Activated T-cell treated with anti-CD3 and anti-CD28 coated beads for 1 hour (primary cell): ENCODE results near the gene LARP4B.

ENCODE experiments used
- DNase-seq: peaks from one replicate; pipeline ENCODE4 v3.0.0-alpha.2; 2020; ENCODE audit warnings: low read depth

The LARP4B gene

DNA sequence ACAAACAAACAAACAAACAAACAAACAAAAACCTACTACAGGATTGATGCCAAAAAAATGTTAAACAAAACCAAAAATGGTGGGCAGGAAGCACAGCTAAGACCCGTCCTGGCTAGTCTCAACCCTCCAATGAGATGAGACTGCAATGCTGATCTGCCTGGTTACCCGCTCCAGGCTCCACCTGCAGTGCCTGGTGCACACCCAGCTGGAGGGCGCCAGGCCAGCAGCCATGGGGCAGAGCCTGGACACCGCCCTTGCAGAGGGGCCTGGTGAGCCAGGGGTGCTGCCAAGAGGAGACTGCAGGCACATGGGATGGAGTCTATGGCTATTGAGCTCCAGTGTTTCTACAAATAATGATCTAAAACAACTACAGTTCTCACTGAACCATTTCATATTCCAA lies 107.0 kb downstream of the LARP4B start:
- no peak for DNase-seq

DNA sequence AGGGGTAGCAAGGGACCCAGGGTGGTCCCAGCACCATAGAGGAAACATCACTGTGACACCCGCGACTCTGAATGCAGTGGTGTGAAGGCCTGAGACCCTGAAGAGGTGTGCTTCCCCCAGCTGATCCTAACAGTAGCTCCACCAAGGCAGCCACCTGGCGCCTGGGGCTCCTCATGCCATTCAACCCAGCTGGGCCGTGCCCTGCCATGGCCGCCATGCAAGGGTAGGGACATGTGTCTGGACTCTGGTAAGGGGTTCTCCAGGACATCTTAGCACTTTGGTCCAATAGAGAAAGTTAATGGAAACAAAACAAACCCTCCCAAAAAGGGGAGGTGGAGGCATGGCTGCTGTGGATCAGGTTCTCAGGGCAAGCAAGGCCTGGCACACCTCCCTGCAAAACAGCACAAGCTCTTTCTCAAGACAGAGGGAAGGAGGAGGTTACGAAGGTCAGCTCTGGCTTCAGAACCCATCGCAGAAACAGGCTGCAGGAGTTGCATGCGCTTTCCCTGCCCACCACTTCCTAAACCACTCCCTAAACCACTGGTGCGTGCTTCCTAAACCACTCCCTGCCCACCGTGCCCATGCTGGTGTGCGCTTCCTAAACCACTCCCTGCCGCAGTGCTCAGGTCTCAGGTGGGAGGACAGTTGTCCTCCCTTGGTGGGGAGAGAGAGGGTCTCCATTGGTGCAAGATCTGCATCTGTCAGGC lies 108.7 kb downstream of the LARP4B start:
- DNase-seq = no peak

DNA sequence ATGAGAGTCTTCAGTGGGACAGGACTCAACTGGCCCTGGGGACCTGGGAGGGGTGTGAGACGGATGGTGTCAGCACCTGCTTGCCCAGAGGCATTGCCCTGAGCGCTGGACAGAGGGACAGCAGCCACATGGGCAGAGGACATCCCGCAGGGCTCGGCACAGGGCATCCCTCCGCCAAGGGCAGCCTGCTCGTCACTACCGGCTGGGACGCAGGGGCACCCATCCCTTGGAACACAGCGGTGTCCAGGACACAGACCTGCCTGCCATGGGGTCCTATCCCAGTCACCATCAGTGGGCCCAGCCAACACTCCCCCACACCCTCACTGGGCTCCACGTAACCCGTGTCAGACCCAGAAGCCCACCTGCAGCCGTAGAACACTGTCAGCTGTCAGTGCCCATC lies 109.3 kb downstream of the LARP4B start:
- no peak for DNase-seq

DNA sequence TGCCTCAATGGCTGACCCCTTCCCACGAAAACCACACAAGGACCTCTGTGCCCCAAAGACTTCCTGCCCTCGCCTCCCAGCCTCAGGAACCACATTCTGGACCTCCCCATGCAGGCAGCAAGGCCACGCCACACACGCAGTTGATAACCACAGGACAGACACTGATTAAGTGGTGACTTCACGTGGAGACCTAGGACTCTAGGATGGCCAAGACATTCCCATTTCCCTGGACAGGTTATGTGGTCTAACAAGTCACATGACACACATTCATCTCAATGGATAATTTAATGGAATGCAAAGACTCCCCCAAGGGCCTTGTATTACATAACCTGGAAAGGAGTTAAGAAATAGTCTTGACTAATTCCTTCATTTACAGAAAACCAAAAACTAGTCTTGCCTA lies 110.2 kb downstream of the LARP4B start:
- no peak for DNase-seq

DNA sequence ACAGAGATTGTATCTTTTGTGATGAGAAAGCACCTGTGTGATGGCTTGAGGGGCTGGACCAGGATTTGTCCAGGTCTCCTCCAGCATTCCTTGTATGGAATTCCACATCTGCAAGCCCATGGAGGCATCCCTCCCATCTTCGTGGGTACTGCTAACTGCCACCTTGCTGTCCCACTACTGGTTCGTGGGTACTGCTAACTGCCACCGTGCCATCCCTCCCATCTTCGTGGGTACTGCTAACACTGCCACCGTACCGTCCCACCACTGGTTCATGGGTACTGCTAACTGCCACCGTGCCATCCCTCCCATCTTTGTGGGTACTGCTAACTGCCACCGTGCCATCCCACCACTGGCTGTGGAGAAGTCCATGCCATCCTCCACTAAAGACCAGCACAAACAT lies 111.7 kb downstream of the LARP4B start:
- DNase-seq = no peak

DNA sequence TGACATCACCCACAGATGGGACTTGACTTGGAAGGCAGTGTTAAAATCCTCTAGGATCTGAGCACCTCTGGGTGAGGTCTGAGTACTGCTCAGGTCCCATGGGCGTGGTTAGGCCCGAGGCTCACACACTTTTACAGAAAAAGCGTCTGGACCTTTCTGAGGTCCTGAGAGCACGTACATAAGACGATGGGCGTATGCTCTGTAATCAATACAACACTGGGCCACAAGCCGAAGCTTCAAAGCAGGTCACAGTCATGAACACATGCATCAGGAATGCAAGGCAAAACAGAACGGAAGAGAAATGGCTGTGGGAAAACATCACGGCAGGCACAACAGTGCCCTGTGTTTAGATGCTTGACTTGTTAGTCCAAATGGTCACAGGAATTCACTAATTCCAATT lies 112.2 kb downstream of the LARP4B start:
- DNase-seq = no peak

DNA sequence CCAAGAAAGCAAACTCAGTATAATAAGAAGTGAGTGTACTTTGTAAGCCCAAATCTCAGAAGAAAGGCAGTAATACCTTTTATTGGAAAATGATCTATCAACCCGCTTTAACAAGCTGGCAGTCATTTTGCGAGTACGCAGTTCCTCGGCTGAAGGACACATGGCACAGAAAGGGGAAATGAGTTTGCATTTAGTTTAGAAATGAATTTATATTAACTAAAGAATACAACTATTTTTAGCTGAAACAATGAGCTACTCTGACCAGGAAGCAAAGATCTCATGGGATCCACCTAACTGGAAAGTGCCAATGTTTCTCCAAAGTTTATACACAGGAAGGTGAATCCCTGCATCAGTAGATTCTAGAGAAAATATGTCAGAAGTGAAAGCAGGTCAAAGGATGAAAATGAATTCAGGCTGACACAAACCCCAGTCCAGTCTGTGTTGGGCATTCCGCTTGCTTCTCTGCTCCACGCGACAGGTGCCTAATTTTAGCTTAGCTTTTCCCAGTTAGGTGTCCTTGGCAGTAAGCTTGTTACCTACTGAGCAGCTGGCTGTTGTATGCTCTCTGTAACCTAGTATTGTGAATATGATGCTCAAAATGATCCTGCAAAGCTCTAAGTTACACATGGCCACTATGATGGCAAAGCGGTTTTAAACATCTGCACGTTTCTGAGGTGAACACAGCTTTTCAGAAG lies 112.8 kb downstream of the LARP4B start:
- DNase-seq = no peak

DNA sequence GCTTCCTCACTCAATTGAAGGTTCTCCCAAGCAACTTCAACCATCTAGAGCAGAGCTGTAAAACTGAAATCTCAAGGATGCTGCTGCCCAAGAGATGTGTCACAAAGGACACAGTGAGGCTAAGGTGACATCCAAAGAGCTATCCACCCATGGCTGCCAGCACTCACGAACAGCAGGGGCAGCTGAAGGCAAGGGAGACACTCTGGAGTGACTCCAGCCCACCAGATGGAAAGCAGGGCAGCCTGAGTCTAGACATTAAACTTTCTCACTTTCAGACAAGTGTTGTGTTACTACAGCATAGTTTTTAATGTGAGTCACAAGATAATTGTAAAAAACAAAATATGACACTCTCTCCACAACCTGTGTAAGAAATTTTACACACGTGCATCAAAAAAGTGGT lies 113.5 kb downstream of the LARP4B start:
- no peak for DNase-seq

DNA sequence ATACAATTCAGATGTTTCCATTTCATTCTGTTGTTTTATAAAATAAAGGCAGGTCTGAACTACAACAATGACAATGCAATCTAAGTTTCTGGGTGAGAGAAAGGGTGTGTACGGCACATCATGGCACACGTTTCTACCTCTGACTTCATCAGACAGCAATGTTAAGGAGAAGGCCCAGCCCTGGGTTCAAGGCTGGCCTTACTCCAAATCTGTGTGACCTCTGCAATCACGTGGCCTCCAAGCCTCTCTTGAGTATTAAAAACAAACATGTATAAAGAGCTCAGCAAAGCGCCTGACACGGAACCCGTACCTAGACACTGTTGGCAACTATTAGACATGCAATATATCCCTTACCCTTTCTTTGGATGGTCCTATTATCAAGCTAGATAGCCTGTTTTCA lies 114.1 kb downstream of the LARP4B start:
- no peak for DNase-seq

DNA sequence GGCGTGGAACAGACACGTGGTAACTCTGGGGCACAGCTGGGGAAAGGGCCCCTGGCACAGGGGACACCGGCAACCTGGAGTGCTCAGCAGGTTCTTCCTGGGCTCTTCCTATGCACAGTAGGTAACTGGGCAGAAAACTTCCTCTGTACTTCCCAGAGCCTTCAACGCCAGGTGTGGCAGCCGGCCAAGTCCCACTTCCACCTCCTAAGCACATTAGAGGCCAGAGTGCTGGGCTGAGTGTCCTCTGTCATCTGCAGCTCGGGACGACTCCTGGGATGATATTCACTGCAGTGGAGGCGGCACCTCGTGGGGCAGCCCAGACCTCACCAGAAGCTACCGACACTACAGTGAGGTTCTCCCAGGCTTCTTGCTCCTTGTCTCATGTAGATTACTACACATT lies 114.5 kb downstream of the LARP4B start:
- no peak for DNase-seq

DNA sequence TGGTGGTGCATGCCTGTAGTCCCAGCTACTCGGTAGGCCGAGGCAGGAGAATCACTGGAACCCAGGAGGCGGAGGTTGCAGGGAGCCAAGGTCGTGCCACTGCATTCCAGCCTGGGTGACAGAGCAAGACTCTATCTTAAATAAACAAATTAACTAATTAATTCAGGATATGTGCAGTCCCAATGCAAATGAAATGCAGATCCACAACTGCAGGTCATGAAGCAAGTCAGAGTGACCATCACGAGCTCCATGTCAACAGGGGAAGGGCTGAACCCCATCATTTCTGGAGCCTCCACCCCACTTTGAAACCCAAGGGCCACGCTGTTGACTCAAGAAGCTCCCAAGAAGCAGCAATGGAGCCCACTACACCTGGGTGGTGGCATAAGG lies 115.4 kb downstream of the LARP4B start:
- DNase-seq = no peak

DNA sequence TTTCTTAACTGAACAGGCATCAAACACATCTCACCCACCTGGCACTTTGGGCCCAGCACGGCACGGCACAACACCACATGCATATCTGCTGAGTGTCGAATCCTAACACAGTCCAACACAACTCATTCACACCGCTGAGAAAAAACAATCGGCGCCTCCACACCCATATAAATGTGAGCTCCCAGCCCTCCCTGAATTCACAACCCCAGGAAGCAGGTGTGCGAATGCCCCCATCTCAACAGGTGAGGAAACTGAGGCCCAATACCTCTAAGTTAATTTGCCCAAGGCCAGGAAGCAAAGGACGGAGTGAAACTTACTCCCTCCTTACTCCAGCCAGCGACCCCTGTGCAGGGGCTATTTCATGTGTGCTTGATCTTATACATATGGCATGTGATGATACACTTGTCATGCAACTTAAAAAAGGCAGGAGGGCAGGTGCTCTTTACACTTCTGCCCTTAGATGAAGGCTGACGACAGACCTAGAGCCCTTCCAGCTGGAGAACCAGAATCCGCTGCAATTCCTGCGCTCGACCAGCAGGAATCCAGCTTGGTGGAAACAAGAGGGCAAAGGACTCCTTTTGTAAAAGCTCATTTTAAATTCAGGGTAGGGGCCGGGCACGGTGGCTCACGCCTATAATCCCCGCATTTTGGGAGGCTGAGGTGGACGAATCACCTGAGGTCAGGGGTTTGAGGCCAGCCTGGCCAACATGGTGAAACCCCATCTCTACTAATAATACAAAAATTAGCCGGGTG lies 116.0 kb downstream of the LARP4B start:
- no peak for DNase-seq

DNA sequence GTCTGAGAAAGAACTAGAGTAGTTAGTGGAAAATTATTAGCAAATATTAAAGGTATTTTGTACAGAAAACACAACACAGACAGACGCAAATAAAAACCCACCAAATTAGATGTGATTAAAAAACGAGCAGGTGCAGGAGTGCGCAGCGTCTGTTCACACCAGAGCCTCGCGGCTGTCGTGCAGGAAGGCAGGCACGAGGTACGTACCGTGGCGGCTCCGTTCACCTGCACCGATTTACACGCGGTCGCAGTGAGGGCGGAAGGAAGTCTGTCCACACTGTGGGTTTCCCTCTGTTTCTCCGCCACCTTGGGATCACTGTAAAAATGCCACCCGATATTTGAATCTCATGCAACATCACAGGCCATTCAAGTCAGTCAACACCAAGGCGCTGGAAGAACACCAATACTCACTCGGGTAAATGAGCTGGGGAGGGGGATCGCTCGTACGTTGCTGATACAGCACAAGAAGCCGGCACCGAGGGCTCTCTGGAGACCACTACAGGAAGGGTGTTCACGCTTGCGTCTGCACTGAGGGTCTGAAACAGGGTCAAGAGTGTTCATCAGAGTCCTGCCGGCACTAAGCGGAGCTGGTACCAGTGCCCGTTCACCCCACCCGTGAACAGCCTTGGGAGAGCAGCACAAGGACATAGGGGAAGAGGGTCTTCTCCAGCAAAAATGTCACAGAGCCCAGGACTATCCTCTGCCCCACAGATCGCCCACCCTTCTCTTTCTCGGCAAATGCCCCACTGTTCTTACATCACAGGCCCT lies 116.8 kb downstream of the LARP4B start:
- no peak for DNase-seq

DNA sequence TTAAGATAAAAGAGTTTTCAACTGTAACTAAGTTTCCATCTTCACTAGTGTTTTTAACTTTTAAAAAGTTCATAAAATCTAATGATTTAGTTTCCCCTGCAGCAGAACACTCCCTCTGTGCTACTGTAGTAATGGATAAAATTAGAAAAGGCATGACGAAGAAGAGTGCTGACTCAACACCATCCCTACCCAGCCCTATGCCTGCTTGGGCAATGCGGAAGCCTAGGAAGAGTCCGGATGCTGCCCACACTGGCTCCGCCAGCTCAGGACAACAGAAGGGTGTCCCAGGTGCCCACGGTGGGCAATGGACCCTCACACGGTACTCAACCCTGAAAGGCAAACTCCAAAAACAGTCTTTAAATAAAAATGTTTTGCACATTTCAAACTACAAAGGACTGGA lies 118.2 kb downstream of the LARP4B start:
- no peak for DNase-seq

DNA sequence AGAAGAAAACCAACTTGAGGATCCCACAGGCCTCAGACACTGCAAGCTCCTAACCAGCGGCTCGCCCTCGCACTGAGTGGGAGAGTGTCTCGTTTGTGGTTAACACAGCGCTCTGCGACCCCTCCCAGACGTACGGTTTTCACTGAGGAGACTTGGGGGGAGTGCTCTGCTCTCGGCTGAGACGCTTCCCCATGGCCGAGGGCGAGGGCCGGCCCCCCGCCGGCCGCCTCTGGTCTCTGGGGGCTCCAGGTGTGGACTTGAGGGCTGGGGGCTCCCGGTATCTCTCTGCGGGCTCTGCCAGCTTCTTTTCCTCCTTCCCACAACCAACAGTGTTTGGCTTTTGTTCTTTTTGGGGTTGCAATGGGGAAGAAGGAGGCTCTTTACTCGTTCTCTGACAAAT lies 118.7 kb downstream of the LARP4B start:
- DNase-seq = no peak

DNA sequence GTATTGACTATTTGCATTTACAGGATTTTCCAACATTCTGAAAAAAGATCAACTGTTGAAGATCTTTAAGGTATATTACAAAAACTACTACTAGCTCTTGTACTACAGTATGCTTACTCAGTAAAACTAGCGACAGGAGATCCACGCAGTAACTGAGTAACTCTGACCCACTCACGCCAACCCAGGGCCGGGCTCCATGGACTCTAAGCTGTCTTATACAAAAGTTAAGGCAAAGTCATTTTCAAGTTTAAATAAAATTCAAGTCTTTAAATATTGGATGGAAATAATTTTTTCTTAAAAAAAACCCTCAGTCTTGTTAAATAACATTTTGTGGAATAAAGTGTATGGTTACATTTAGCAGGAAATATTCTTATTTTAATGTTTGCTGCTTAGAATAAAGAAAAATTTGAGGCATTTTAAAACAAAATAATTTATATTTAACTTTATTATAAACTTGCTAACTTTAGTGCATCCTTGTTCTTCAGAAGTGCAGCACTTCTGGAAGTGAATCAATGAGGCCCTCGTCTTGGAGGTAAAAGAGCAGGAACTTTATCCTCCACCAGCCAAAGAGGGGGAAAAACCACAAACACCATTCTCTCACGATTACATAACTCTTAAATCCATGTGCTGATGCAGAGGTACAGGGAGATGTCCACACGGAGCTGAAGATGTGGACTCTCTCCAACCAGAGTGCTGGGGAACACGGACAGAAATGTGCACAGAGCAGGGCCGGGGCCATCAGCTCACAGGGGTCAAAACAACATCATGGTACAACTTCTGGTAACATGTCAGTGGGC lies 119.9 kb downstream of the LARP4B start:
- DNase-seq = no peak

DNA sequence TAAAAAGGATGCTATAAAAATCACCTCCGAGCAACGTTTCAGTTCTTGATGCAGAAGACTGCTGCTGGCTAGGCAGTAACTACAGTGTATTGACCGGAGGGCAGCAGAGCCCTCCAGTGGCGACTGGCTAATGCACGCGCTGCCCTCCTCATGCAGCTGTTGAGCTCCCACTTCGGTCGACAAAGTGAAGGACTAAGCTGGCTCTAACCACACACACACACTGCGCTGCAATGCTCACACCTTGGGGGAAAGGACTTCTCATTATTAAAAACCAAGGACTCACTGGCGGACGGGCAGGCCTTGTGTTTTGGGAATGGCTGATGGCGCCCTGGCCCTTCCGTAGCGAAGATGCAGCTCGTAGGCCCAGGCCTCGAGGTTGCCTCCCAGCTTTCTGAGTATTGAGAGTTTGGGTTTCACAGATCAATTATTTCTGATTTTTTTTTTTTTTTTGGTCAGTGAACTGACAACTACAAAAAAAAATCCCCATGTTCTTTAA lies 121.1 kb downstream of the LARP4B start:
- DNase-seq = no peak

DNA sequence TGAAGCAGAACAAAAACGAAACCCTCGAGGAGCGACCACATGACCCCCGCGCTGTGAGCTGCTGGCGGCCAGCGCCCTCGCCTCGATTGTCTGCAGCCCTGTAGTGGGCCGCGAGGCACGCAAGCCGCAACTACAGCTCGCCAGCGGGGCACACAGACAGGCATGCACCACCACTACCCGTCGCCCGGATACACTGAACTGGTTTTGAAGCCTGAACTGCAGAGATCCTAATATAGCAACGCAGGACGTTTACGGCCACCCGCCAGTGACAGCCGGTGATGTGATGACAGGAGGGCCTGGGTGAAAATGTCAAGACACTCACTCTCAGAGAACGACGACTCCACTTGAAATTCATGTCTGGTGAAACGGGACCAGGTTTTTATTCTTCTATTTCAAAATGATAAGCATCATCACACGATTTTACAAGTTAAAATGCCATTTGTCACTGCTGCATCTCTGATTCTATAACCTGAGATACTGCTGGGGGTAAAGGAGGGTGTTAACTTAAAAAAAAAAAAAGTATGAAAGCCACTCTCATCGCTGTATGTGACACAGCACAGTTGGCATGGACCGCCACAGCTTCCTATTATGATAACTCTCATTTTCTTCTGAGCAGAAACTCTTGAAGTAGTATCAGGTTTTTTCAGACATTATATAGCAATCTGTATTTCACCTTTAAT lies 121.7 kb downstream of the LARP4B start:
- no peak for DNase-seq

DNA sequence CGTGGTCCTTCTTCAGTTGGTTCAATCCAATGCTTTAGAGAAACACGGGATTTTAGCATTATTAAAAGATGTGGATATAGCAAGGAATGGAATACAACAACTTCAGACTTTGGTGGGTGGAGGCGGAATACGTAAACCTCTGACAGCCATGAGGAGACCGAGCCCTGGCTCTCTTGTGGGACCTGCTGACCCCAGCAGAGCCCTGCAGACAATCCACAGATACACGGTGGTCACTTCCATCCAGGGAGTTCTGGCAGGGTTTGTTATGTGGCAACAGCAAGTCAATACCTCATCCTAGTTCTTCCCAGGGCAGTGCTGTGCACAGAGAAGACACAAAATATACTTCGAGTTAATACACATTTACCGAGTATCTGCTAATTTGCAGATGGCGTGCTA lies 123.5 kb downstream of the LARP4B start:
- no peak for DNase-seq

DNA sequence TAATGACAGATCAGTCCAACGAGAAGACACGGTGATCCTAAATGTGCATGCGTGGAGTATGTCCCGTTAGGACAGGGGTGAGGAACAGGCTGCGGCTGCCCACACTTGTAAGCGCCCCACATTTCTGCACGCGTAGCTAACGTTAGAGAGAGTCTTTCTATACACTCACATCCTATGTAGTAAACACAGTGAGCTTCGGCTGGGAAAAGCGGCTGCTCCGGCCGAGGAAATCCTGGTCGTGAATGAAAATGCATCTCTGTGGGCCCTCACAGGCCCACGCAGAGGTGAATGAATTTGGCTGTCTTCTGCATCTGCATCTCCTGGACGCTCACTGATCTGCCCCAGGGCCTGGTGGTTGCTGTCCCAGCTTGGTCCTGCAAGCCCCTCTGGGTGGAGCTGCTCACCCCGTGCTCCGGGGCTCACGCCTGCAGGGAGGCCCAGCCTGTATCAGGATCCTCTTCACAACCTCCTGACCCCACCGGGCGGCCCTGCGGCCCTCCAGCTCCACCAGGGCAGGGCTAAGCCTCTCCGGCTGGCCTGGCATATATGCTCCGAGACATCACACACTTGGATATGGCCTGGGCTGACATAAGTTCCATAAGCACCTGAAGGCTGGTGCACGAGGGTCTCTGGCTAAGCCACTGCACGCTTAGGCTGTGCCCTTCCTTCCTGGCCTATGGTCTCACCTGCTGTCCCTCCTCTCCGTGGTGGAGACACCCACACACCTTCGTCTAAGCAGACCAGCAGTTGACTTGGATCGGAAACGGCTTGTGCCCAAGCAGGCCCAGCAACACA lies 124.1 kb downstream of the LARP4B start:
- no peak for DNase-seq
